SH-SY5Y (cell line): ENCODE results near the gene CABP1.

Experiments
- GATA2 ChIP-seq: IDR thresholded peaks from 2 replicates; pipeline ENCODE4 v1.6.1; 2011; ENCODE audit warnings: mild to moderate bottlenecking, low read depth, low read length
- GATA3 ChIP-seq: IDR thresholded peaks from 2 replicates; pipeline ENCODE4 v1.6.1; 2011; ENCODE audit warnings: low read depth, mild to moderate bottlenecking, low read length, moderate library complexity

DNA sequence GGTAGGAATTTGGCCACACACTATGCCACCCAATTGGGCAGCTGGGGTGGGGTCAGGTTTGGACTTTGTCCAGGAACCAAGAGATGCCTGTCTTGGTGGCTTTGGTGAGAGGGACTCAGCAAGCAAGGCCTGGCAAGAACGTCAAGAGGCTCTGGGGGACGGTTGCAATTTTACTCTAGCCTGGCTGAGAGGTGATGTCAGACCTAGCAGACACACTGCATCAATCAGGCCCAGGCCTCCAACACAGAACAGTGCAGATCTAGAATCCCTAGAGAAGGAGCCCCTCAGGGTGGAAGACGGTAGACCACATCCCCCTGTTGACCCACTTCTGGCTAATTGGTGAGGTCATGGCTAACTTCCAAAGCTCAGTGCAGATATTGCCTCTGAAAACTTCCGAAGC, 68.2 kb downstream of the CABP1 start:
- TF ChIP-seq GATA3 (no peak), GATA2 (no peak)
